Thyroid gland (tissue), 4 donors: ENCODE data around the gene UBE4B. TPM values are rescaled to one million over a fixed set of nuclear protein-coding genes. Genes with fewer than 3 reads are reported as not detected.

ENCODE experiments used
- DNase-seq, 2 donors: peaks; one replicate each; pipeline ENCODE4 v3.0.0-alpha.2; 2019
- H3K27ac ChIP-seq, 3 donors: fragments of 200-600 bp; sonication (generic); 1 replicate in 2 of 3; 2 replicates in 1 of 3; pipeline ENCODE4 v1.5.1; 2016 to 2019; ENCODE audit warnings: mild to moderate bottlenecking in 1 of 3, moderate library complexity in 1 of 3
- H3K27me3 ChIP-seq: fragments of 200-600 bp; sonication (generic); one replicate; pipeline ENCODE4 v1.5.1; 2019
- H3K36me3 ChIP-seq, 2 donors: fragments of 200-600 bp; sonication (generic); one replicate each; pipeline ENCODE4 v1.5.1; 2016 to 2019
- H3K4me1 ChIP-seq, 2 donors: fragments of 200-600 bp; sonication (generic); one replicate each; pipeline ENCODE4 v1.5.1; 2017 to 2019
- H3K4me3 ChIP-seq, 3 donors: fragments of 200-600 bp; sonication (generic); replicated peaks in 1 of 3; 1 replicate in 2 of 3; 2 replicates in 1 of 3; pipeline ENCODE4 v1.5.1; 2016; ENCODE audit warnings: mild to moderate bottlenecking in 1 of 3
- H3K9me3 ChIP-seq: fragments of 200-600 bp; sonication (generic); one replicate; pipeline ENCODE4 v1.5.1; 2017
- POLR2A ChIP-seq, 2 donors: fragments of 450-650 bp; IDR thresholded peaks; one replicate each; pipeline ENCODE4 v1.6.1; 2017; ENCODE audit warnings: antibody characterized with exemption in 2 of 2, mild to moderate bottlenecking in 2 of 2, moderate library complexity in 1 of 2
- WGBS, 2 donors: methylation state at CpG; one replicate each; pipeline ENCODE4 v1.1.5; 2017; 5-methylcytosine and 5-hydroxymethylcytosine counted together
- intact Hi-C: fragments of 100-400 bp; cut with DNase I; formaldehyde crosslinking; loops from one replicate; pipeline ENCODE4 v1.15.1; 2023
- total RNA-seq, 4 donors: library from RNA; depleted of rRNA; stranded (reverse); fragments of >200 nt; gene quantifications; one replicate each; pipeline ENCODE4 v1.2.3, GENCODE V29; 2016
- TF ChIP-seq, protein P1 (sequence below), 6 experiments: fragments of 200-600 bp in 3 of 6; fragments of 450-650 bp in 3 of 6; sonication (generic) in 3 of 6; IDR thresholded peaks; one replicate each; pipeline ENCODE4 v1.5.1; 2016 to 2019; ENCODE audit warnings: antibody characterized with exemption in 6 of 6, mild to moderate bottlenecking in 2 of 6, inconsistent platforms in 1 of 6, moderate library complexity in 1 of 6

The UBE4B gene
- total RNA-seq, 4 donors from 2014 or later: 64.0 to 89.0 (median 71.0) TPM

DNA sequence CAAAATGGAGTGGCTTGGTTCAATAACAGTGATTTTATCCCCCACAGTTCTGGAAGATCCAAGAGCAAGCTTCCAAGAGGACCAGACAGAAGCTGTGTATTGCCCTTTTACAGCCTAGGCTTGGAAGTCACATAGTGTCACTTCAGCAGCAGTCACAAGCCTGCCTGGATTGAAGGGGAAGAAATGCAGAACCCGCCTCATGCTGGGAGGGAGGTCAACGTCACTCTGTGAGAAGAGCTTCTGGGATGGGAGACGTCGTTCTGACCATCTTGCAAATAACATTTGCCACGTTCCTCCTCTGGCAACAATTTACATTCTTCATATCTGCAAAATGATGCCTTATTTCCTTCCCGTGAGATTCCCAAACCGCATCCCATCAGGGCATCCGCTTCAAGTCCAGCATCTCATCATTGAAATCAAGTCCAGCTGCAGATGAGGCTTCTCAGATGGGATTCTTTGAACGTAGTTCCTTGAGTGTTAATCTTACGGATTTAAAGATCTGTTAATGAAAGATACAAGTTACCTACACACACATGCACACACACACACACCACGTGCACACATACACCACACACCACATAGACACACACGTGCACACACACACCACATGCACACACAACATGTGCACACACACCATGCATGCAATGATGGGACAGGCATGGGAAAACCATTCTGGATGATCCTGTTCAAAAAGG, 153.7 kb downstream of the UBE4B start:
- intact Hi-C loops: no loop called here
- WGBS, 2 donors: 85 to 92% methylated on average over 12 of the region's 12 CpGs
- Histone ChIP-seq H3K4me1 (no peaks in the 10 kb centered on the region), H3K4me3 (no peak overlapping the region), H3K9me3 (no peaks in the 10 kb centered on the region), H3K27me3 (no peaks in the 10 kb centered on the region), H3K27ac (no peak overlapping the region), H3K36me3 (peaks cover 0 to 4% of the 10 kb centered on the region in 2 donors)
- no peak for DNase-seq
- TF ChIP-seq, protein P1, sequence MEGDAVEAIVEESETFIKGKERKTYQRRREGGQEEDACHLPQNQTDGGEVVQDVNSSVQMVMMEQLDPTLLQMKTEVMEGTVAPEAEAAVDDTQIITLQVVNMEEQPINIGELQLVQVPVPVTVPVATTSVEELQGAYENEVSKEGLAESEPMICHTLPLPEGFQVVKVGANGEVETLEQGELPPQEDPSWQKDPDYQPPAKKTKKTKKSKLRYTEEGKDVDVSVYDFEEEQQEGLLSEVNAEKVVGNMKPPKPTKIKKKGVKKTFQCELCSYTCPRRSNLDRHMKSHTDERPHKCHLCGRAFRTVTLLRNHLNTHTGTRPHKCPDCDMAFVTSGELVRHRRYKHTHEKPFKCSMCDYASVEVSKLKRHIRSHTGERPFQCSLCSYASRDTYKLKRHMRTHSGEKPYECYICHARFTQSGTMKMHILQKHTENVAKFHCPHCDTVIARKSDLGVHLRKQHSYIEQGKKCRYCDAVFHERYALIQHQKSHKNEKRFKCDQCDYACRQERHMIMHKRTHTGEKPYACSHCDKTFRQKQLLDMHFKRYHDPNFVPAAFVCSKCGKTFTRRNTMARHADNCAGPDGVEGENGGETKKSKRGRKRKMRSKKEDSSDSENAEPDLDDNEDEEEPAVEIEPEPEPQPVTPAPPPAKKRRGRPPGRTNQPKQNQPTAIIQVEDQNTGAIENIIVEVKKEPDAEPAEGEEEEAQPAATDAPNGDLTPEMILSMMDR (IDR thresholded peaks at IDR 0.05): no peak
- no peak for TF ChIP-seq POLR2A (IDR thresholded peaks at IDR 0.05)

DNA sequence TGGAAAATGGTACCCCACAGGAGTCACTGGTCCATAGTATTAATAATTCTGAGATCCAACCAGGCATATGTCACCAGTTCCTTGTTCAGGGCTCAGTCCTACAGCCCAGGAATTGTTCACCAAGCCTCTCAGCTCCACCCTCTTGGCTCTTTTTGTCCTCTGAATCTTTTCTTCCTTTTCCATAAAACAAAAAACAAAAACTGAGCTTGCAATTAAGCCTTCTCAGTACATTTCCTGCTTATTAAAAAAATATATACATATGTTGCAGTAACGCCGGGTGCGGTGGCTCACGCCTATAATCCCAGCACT, 154.2 kb downstream of the UBE4B start:
- Histone ChIP-seq H3K36me3 (no peaks in the 10 kb centered on the region), H3K27ac (no peak overlapping the region), H3K4me3 (no peak overlapping the region), H3K4me1 (no peaks in the 10 kb centered on the region), H3K27me3 (no peaks in the 10 kb centered on the region), H3K9me3 (no peaks in the 10 kb centered on the region)
- intact Hi-C loops: no loop called here
- 97 to 98% methylated on average over 4 of the region's 4 CpGs for WGBS, 2 donors
- DNase-seq: no peak
- TF ChIP-seq, protein P1 (IDR thresholded peaks at IDR 0.05): no peak
- TF ChIP-seq POLR2A (IDR thresholded peaks at IDR 0.05): no peak

DNA sequence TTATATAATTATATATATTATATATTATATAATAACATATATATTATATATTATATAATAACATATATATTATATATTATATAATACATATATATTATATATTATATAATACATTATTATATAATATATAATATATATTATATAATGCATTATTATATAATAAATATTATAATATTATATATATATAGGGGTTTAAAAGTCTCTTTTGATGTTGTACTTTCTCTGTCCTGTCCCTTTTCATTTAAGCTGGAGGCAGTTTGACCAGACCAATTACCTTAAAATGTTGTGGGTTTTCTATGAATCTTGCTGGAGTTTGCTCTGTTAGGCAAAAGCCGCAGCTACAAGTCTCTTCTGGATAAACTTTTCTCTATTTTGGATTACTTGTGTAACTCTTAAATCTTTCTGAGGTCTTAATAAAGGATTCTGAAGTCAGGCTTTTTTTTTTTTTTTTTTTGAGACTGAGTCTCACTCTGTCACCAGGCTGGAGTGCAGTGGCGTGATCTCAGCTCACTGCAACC, 155.4 kb downstream of the UBE4B start:
- intact Hi-C loops: no loop called here
- 95 to 97% methylated on average over 2 of the region's 2 CpGs for WGBS, 2 donors
- Histone ChIP-seq H3K27ac (no peak overlapping the region), H3K27me3 (no peaks in the 10 kb centered on the region), H3K9me3 (no peaks in the 10 kb centered on the region), H3K36me3 (no peaks in the 10 kb centered on the region), H3K4me1 (no peaks in the 10 kb centered on the region), H3K4me3 (no peak overlapping the region)
- no peak for DNase-seq
- TF ChIP-seq POLR2A (IDR thresholded peaks at IDR 0.05): no peak
- TF ChIP-seq, protein P1 (IDR thresholded peaks at IDR 0.05): no peak

- WGBS, 2 donors: 69 to 79% methylated on average over 4 of the region's 4 CpGs
Measured at GRCh38 chr1:10189659-10190058, 156.9 kb downstream of the UBE4B start.

DNA sequence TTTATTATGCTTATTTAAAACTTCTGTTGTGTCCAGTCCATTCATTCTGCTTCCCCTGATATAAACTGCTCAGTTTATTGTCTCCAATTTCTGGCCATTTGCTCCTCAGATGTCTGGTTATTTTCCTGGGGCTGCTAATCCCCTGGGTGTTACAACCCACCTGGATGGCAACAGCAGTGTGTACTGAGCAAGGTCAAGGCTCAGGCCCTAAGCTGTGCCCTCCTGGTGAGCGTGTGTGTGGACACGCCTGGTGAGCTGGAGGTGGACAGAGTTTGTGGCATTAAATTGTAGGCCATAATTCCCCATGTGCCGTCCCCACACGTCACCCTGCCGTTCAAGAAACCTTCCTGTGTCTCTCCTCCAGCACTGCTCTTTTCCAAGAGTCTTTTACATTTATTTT, 159.5 kb downstream of the UBE4B start:
- TF ChIP-seq, protein P1 (IDR thresholded peaks at IDR 0.05): no peak
- TF ChIP-seq POLR2A (IDR thresholded peaks at IDR 0.05): no peak
- WGBS, 2 donors: 69 to 72% methylated on average over 5 of the region's 5 CpGs
- intact Hi-C loops: no loop called here

More at GRCh38 chr1:10189659-10190058, 156.9 kb downstream of the UBE4B start:
- intact Hi-C loops: no loop called here
- no peak overlapping the region for H3K4me3 ChIP-seq
- no peak overlapping the region for H3K27ac ChIP-seq
- no peaks in the 10 kb centered on the region for H3K36me3 ChIP-seq
- no peak for TF ChIP-seq POLR2A (IDR thresholded peaks at IDR 0.05)
- TF ChIP-seq, protein P1 (IDR thresholded peaks at IDR 0.05): no peak
- no peaks in the 10 kb centered on the region for H3K9me3 ChIP-seq
- DNase-seq: no peak
- H3K27me3 ChIP-seq: no peaks in the 10 kb centered on the region
- no peaks in the 10 kb centered on the region for H3K4me1 ChIP-seq

More for the DNA sequence above, 159.5 kb downstream of the UBE4B start:
- Histone ChIP-seq H3K27ac (no peak overlapping the region), H3K4me3 (no peak overlapping the region), H3K36me3 (no peaks in the 10 kb centered on the region), H3K27me3 (no peaks in the 10 kb centered on the region), H3K4me1 (no peaks in the 10 kb centered on the region), H3K9me3 (no peaks in the 10 kb centered on the region)
- no peak for DNase-seq
